Liver (tissue), 3 donors: ENCODE results near the gene NCOA6.
"Not testable (repeated sequence)": the region's sequence is repeated elsewhere in the genome, so short reads cannot be mapped to it uniquely, and the experiment has no call there.

Source experiments
- CTCF ChIP-seq: fragments of 150-350 bp; IDR thresholded peaks from 2 replicates; pipeline ENCODE4 v1.5.1; 2017; ENCODE audit warnings: improper control_type of control experiment, low read depth, low read length; ENCODE audit not compliant: missing input control
- EGR1 ChIP-seq, 2 donors: IDR thresholded peaks; 2 replicates each; pipeline ENCODE4 v1.6.1; 2016 to 2018; ENCODE audit warnings: antibody characterized with exemption in 2 of 2, low read depth in 2 of 2
- FOXA1 ChIP-seq: IDR thresholded peaks from 2 replicates; pipeline ENCODE4 v1.6.1; 2016; ENCODE audit warnings: antibody characterized with exemption
- GABPA ChIP-seq, 2 donors: IDR thresholded peaks in 1 of 2; conservative IDR thresholded peaks in 1 of 2; 2 replicates each; pipeline ENCODE4 v1.6.1; 2016; ENCODE audit warnings: antibody characterized with exemption in 2 of 2, mild to moderate bottlenecking in 1 of 2, moderate library complexity in 1 of 2
- JUND ChIP-seq, 2 donors: IDR thresholded peaks; 2 replicates each; pipeline ENCODE4 v1.6.1; 2016; ENCODE audit warnings: antibody characterized with exemption in 2 of 2
- RAD21 ChIP-seq, 2 donors: IDR thresholded peaks; 2 replicates each; pipeline ENCODE4 v1.6.1; 2016; ENCODE audit warnings: antibody characterized with exemption in 2 of 2, mild to moderate bottlenecking in 2 of 2
- REST ChIP-seq: IDR thresholded peaks from 2 replicates; pipeline ENCODE4 v1.6.1; 2016; ENCODE audit warnings: antibody characterized with exemption, mild to moderate bottlenecking
- SP1 ChIP-seq: IDR thresholded peaks from 2 replicates; pipeline ENCODE4 v1.6.1; 2018; ENCODE audit warnings: antibody characterized with exemption, mild to moderate bottlenecking
- ZBTB33 ChIP-seq: IDR thresholded peaks from 2 replicates; pipeline ENCODE4 v1.6.1; 2016; ENCODE audit warnings: antibody characterized with exemption
- donor health status: healthy.
- donor health status: healthy.

- not testable (repeated sequence) for TF ChIP-seq CTCF; ZBTB33; JUND (IDR thresholded peaks at IDR 0.05); REST; RAD21 (IDR thresholded peaks at IDR 0.05); GABPA (IDR thresholded peaks at IDR 0.05 in 1 of 2, conservative IDR thresholded peaks at IDR 0.05 in 1 of 2); EGR1 (IDR thresholded peaks at IDR 0.05; ENCODE audit: low read depth in 2 of 2); FOXA1; SP1
Measured at GRCh38 chr20:34719242-34720017, 106.0 kb downstream of the NCOA6 start.
